ENCODE results near the gene ODAD4. TPM values are rescaled to one million over a fixed set of nuclear protein-coding genes. Genes with fewer than 3 reads are reported as not detected.
"Not testable (repeated sequence)": the region's sequence is repeated elsewhere in the genome, so short reads cannot be mapped to it uniquely, and the experiment has no call there.

The ODAD4 gene
- total RNA-seq, 2 donors from 2014 or later = 0.15 to 0.19 TPM

- no peak for TF ChIP-seq CTCF (IDR thresholded peaks at IDR 0.05)
- Histone ChIP-seq H3K27me3 (no peaks in the 10 kb centered on the region), H3K4me3 (no peak overlapping the region), H3K4me1 (peaks cover 5% of the 10 kb centered on the region), H3K36me3 (no peaks in the 10 kb centered on the region), H3K9ac (ENCODE audit: low read depth in 2 of 2, low read length in 2 of 2) (no peak overlapping the region), H3K9me3 (no peaks in the 10 kb centered on the region), H3K27ac (no peak overlapping the region)
- intact Hi-C loops (cut with DNase I) = no loop called here
- DNase-seq = no peak
These were observed 1.6 kb upstream of the ODAD4 start for GRCh38 chr17:41928693-41929251.

- H3K27ac ChIP-seq = peak overlapping the region; percentile 91
- H3K36me3 ChIP-seq; H3K4me1 ChIP-seq; DNase-seq; intact Hi-C loops (cut with DNase I); H3K9me3 ChIP-seq; H3K27me3 ChIP-seq; H3K9ac ChIP-seq (ENCODE audit: low read depth in 2 of 2, low read length in 2 of 2): not testable (repeated sequence)
- H3K4me3 ChIP-seq = peak overlapping the region; percentile 37
These were observed 378 bp downstream of the ODAD4 start for GRCh38 chr17:41930833-41931156.

- H3K9me3 ChIP-seq; H3K36me3 ChIP-seq; H3K9ac ChIP-seq (ENCODE audit: low read depth in 2 of 2, low read length in 2 of 2); intact Hi-C loops (cut with DNase I); DNase-seq; H3K4me3 ChIP-seq; H3K27ac ChIP-seq; H3K27me3 ChIP-seq; H3K4me1 ChIP-seq: not testable (repeated sequence)
These were observed 1.3 kb downstream of the ODAD4 start for GRCh38 chr17:41931715-41932114.

- Histone ChIP-seq H3K36me3 (no peaks in the 10 kb centered on the region), H3K9me3 (no peaks in the 10 kb centered on the region), H3K4me3 (no peak overlapping the region), H3K27me3 (no peaks in the 10 kb centered on the region), H3K9ac (ENCODE audit: low read depth in 2 of 2, low read length in 2 of 2) (no peak overlapping the region), H3K27ac (no peak overlapping the region), H3K4me1 (peaks cover 5% of the 10 kb centered on the region)
- no peak for DNase-seq
- intact Hi-C loops (cut with DNase I) = no loop called here
- TF ChIP-seq CTCF (IDR thresholded peaks at IDR 0.05) = no peak
These were observed 2.5 kb downstream of the ODAD4 start for GRCh38 chr17:41932816-41933389.

GRCh38 chr17:41935641-41936040, 5.2 kb downstream of the ODAD4 start:
- Histone ChIP-seq H3K4me3 (no peak overlapping the region), H3K9me3 (no peaks in the 10 kb centered on the region), H3K36me3 (no peaks in the 10 kb centered on the region), H3K9ac (ENCODE audit: low read depth in 2 of 2, low read length in 2 of 2) (no peak overlapping the region), H3K4me1 (no peaks in the 10 kb centered on the region), H3K27ac (no peak overlapping the region), H3K27me3 (no peaks in the 10 kb centered on the region)
- TF ChIP-seq CTCF (IDR thresholded peaks at IDR 0.05) = no peak
- intact Hi-C loops (cut with DNase I) = no loop called here
- DNase-seq = no peak

GRCh38 chr17:41937970-41938954, 7.8 kb downstream of the ODAD4 start:
- Histone ChIP-seq H3K27ac (no peak overlapping the region), H3K36me3 (no peaks in the 10 kb centered on the region), H3K9me3 (no peaks in the 10 kb centered on the region), H3K4me3 (no peak overlapping the region), H3K4me1 (no peaks in the 10 kb centered on the region), H3K9ac (ENCODE audit: low read depth in 2 of 2, low read length in 2 of 2) (no peak overlapping the region), H3K27me3 (no peaks in the 10 kb centered on the region)
- TF ChIP-seq CTCF (IDR thresholded peaks at IDR 0.05) = no peak
- intact Hi-C loops (cut with DNase I) = no loop called here
- no peak for DNase-seq
